ENCODE measurements around the gene PRSS21. TPM values are rescaled to one million over a fixed set of nuclear protein-coding genes. Genes with fewer than 3 reads are reported as not detected.

The PRSS21 gene
- polyA plus RNA-seq, 1 experiment = 0.13 TPM

DNA sequence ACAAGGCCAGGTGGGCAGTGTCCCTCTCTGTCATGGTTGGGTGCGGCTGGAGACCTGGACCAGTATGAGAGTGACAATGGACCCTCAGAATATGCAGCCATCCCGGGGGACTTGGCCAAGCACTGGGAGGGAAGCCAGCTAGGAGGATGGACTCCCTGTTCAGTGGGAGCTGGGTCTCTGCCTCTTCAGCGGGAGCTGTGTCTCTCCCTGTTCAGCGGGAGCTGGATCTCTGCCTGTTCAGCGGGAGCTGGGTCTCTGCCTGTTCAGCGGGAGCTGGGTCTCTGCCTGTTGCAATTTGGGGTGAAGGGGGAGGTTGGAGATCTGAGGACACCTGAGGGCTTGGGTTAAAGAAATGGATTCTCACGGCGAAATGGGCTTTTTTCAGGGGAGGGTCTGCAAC, 25.9 kb upstream of the PRSS21 start:
- Histone ChIP-seq H3K36me3 (ENCODE audit: control insufficient read depth, insufficient read depth, low read length) (no peaks in the 10 kb centered on the region), H3K4me3 (ENCODE audit: low read depth, low read length) (no peak overlapping the region), H3K27me3 (ENCODE audit: control insufficient read depth, insufficient read depth, low read length) (peaks cover 23% of the 10 kb centered on the region)
- ChIA-PET CTCF (no interaction called here), POLR2A (no interaction called here)
- DNase-seq (ENCODE audit: low read depth) = no peak
- TF ChIP-seq, protein P1, sequence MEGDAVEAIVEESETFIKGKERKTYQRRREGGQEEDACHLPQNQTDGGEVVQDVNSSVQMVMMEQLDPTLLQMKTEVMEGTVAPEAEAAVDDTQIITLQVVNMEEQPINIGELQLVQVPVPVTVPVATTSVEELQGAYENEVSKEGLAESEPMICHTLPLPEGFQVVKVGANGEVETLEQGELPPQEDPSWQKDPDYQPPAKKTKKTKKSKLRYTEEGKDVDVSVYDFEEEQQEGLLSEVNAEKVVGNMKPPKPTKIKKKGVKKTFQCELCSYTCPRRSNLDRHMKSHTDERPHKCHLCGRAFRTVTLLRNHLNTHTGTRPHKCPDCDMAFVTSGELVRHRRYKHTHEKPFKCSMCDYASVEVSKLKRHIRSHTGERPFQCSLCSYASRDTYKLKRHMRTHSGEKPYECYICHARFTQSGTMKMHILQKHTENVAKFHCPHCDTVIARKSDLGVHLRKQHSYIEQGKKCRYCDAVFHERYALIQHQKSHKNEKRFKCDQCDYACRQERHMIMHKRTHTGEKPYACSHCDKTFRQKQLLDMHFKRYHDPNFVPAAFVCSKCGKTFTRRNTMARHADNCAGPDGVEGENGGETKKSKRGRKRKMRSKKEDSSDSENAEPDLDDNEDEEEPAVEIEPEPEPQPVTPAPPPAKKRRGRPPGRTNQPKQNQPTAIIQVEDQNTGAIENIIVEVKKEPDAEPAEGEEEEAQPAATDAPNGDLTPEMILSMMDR (IDR thresholded peaks at IDR 0.05; ENCODE audit: insufficient read depth, low read depth, low read length) = no peak

DNA sequence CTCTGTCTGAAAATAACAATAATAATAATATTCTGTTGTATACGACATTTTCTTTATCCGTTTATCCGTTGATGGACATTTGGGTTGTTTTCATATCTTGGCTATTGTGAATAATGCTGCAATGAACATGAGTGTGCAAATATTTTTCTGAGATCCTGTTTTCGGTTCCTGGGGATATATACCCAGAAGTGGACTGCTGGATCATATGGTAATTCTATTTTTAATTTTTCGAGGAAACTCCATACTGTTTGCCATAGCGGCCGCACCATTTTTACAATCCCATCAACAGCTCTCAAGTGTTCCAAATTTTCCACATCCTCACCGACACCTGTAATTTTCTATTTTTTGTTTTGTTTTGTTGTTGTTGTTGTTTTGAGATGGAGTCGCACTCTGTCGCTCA, 24.1 kb upstream of the PRSS21 start:
- POLR2A ChIA-PET = no interaction called here
- no peak for DNase-seq (ENCODE audit: low read depth)
- H3K27me3 ChIP-seq (ENCODE audit: control insufficient read depth, insufficient read depth, low read length) = peaks cover 17% of the 10 kb centered on the region
- CTCF ChIA-PET = interaction anchor here (1.5 kb wide), 1 partner anchor 14 kb away, joined by 4 read pairs; no protein-coding TSS in a partner anchor
- H3K36me3 ChIP-seq (ENCODE audit: control insufficient read depth, insufficient read depth, low read length) = no peaks in the 10 kb centered on the region
- TF ChIP-seq, protein P1 (IDR thresholded peaks at IDR 0.05; ENCODE audit: insufficient read depth, low read depth, low read length) = no peak
- H3K4me3 ChIP-seq (ENCODE audit: low read depth, low read length) = no peak overlapping the region

DNA sequence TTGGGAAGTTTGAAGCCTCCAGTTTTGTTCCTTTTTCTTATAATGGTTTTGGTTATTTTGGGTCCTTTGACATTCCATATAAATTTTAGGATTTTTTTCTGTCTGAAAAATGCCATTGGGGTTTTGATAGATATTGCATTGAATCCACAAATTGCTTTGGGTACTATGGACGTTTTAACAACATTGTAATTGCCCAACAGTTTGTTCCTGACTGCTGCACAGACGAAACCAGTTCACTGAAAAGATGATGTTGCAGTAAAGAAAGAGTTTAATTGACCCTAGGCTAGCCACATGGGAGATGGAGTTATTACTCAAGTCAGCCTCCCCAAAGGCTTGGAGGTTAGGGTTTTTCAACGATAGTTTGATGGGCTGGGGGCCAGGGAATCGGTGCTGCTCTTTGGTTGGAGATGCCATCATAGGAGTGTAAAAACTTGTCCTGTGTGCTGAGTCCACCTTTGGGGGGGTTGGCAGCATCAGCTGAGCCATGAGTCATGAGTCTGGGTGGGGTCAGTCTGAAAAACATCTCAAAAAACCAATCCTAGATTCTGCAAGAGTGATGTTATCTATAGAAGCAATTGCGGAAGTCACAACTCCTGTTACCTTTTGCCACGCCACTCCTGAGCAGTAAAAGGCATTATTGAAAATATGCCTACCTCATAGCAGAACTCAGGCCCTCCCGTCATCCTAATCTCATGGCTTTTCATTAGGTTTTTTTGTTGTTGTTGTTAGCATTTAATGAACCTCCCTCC, 21.5 kb upstream of the PRSS21 start:
- ChIA-PET CTCF (no interaction called here), POLR2A (no interaction called here)
- TF ChIP-seq, protein P1 (IDR thresholded peaks at IDR 0.05; ENCODE audit: insufficient read depth, low read depth, low read length) = no peak
- no peak for DNase-seq (ENCODE audit: low read depth)
- Histone ChIP-seq H3K4me3 (ENCODE audit: low read depth, low read length) (no peak overlapping the region), H3K27me3 (ENCODE audit: control insufficient read depth, insufficient read depth, low read length) (peaks cover 8% of the 10 kb centered on the region), H3K36me3 (ENCODE audit: control insufficient read depth, insufficient read depth, low read length) (no peaks in the 10 kb centered on the region)

- ChIA-PET CTCF (interaction anchor here (1.0 kb wide), 1 partner anchor 14 kb away, joined by 3 read pairs; no protein-coding TSS in a partner anchor), POLR2A (no interaction called here)
- Histone ChIP-seq H3K36me3 (ENCODE audit: control insufficient read depth, insufficient read depth, low read length) (no peaks in the 10 kb centered on the region), H3K27me3 (ENCODE audit: control insufficient read depth, insufficient read depth, low read length) (peaks cover 3% of the 10 kb centered on the region; the same call in 1 of the 2 replicates), H3K4me3 (ENCODE audit: low read depth, low read length) (no peak overlapping the region)
- TF ChIP-seq, protein P1 (IDR thresholded peaks at IDR 0.05; ENCODE audit: insufficient read depth, low read depth, low read length) = no peak
- DNase-seq (ENCODE audit: low read depth) = no peak
Observed at GRCh38 chr16:2798723-2799204, 18.3 kb upstream of the PRSS21 start.

- CTCF ChIA-PET = no interaction called here
- Histone ChIP-seq H3K27me3 (ENCODE audit: control insufficient read depth, insufficient read depth, low read length) (peaks cover 4% of the 10 kb centered on the region; the same call in 1 of the 2 replicates), H3K4me3 (ENCODE audit: low read depth, low read length) (no peak overlapping the region), H3K36me3 (ENCODE audit: control insufficient read depth, insufficient read depth, low read length) (no peaks in the 10 kb centered on the region)
- TF ChIP-seq, protein P1 (IDR thresholded peaks at IDR 0.05; ENCODE audit: insufficient read depth, low read depth, low read length) = no peak
- POLR2A ChIA-PET = no interaction called here
- no peak for DNase-seq (ENCODE audit: low read depth)
Observed at GRCh38 chr16:2799205-2799858, 17.7 kb upstream of the PRSS21 start.

All from BJ (cell line).